HG02623 (cell line): ENCODE measurements around the gene RCN1.
"Not testable (repeated sequence)": the region's sequence is repeated elsewhere in the genome, so short reads cannot be mapped to it uniquely, and the experiment has no call there.

Experiments
- ATAC-seq: cut with Tn5 transposase; IDR thresholded peaks from one replicate; pipeline ENCODE4 v1.9.1; 2021; ENCODE audit warnings: moderate library complexity; ENCODE audit not compliant: unreplicated experiment

RCN1 gene

GRCh38 chr11:32109592-32109991 lies 18.7 kb downstream of the RCN1 start:
- no peak for ATAC-seq

- no peak for ATAC-seq
Measured at GRCh38 chr11:32110795-32111194, 19.9 kb downstream of the RCN1 start.

- ATAC-seq, result no peak
Measured at GRCh38 chr11:32113200-32113919, 22.5 kb downstream of the RCN1 start.

GRCh38 chr11:32113920-32114203 lies 23.0 kb downstream of the RCN1 start:
- ATAC-seq, result no peak

- no peak for ATAC-seq
Measured at GRCh38 chr11:32115446-32115845, 24.6 kb downstream of the RCN1 start.

GRCh38 chr11:32116668-32117067 lies 25.8 kb downstream of the RCN1 start:
- ATAC-seq, result no peak

- no peak for ATAC-seq
Measured at GRCh38 chr11:32118025-32118974, 27.4 kb downstream of the RCN1 start.

GRCh38 chr11:32119139-32119538 lies 28.3 kb downstream of the RCN1 start:
- not testable (repeated sequence) for ATAC-seq

GRCh38 chr11:32121012-32121411 lies 30.1 kb downstream of the RCN1 start:
- peak; percentile 48 for ATAC-seq

GRCh38 chr11:32122200-32122599 lies 31.3 kb downstream of the RCN1 start:
- no peak for ATAC-seq

GRCh38 chr11:32131321-32131720 lies 40.4 kb downstream of the RCN1 start:
- ATAC-seq, result no peak

- no peak for ATAC-seq
Measured at GRCh38 chr11:32136657-32137056, 45.8 kb downstream of the RCN1 start.

GRCh38 chr11:32137263-32137662 lies 46.4 kb downstream of the RCN1 start:
- ATAC-seq, result no peak

GRCh38 chr11:32137869-32138268 lies 47.0 kb downstream of the RCN1 start:
- ATAC-seq, result peak; percentile 53

GRCh38 chr11:32138902-32139301 lies 48.0 kb downstream of the RCN1 start:
- no peak for ATAC-seq

GRCh38 chr11:32139896-32140520 lies 49.1 kb downstream of the RCN1 start:
- ATAC-seq, result no peak

GRCh38 chr11:32141745-32142546 lies 51.1 kb downstream of the RCN1 start:
- ATAC-seq, result no peak

GRCh38 chr11:32143378-32143777 lies 52.5 kb downstream of the RCN1 start:
- no peak for ATAC-seq

GRCh38 chr11:32145282-32145681 lies 54.4 kb downstream of the RCN1 start:
- no peak for ATAC-seq

GRCh38 chr11:32148895-32149294 lies 58.0 kb downstream of the RCN1 start:
- ATAC-seq, result no peak

GRCh38 chr11:32149748-32150147 lies 58.9 kb downstream of the RCN1 start:
- ATAC-seq, result no peak
